D721Med (cell line): ENCODE measurements around the gene ZBTB40.

Source experiments
- DNase-seq: peaks from one replicate; pipeline ENCODE4 v3.0.0; 2011; ENCODE audit warnings: low spot score; ENCODE audit not compliant: insufficient read length
- FAIRE-seq: peaks from 2 replicates; lab custom pipeline; 2011; peaks lifted over from hg19 to GRCh38; lab: Jason Lieb, UNC
- TF ChIP-seq, protein P1 (sequence below): IDR thresholded peaks from 2 replicates; pipeline ENCODE4 v1.5.1; 2012; ENCODE audit warnings: mild to moderate bottlenecking, control low read depth; ENCODE audit not compliant: insufficient read depth; ENCODE audit errors: missing control alignments

The ZBTB40 gene

DNA sequence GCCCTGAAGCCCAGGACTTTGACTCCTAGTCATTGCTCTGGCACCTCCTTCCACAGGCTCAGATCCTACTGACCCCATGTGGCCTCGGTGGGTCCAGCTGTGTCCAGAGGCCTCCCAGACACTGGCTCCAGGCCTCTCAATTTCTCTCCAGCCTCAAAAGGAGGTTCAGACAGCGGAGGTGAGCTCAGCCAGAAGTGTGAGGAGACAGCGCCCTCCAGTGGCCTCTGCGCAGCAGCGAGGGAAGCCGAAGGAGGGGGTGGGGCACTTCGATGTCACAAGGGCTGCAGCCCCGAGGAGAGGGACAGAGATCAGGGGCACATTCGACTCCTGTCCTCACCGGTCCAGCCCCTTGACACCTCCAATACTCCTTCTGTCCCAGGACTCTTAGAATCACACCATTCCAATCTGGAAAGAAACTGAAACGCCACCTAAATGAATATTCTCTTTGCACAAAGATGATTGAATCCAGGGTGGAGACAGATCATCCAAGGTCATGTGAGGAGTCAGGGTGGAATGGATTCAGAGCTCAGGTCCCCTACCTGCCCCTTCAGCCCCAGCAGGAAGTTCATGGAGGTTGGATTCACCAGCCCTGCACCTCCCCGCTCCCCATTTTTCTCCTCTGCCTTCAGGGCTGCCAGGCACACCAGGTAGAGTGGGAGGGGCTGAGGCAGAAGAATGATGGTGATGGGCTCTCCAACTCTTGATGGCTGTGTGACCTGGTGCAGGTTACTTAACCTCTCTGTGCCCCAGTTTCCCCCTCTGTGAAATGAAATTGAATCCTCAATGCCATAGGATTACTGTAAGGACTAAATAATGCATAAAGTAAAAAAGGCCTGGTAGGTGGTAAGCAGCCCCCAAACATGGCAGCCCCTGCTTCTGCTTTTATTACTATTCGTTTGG, 34.8 kb upstream of the ZBTB40 start:
- TF ChIP-seq, protein P1, sequence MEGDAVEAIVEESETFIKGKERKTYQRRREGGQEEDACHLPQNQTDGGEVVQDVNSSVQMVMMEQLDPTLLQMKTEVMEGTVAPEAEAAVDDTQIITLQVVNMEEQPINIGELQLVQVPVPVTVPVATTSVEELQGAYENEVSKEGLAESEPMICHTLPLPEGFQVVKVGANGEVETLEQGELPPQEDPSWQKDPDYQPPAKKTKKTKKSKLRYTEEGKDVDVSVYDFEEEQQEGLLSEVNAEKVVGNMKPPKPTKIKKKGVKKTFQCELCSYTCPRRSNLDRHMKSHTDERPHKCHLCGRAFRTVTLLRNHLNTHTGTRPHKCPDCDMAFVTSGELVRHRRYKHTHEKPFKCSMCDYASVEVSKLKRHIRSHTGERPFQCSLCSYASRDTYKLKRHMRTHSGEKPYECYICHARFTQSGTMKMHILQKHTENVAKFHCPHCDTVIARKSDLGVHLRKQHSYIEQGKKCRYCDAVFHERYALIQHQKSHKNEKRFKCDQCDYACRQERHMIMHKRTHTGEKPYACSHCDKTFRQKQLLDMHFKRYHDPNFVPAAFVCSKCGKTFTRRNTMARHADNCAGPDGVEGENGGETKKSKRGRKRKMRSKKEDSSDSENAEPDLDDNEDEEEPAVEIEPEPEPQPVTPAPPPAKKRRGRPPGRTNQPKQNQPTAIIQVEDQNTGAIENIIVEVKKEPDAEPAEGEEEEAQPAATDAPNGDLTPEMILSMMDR: peak; percentile 97
- DNase-seq (peak; percentile 73), FAIRE-seq (no peak)

DNA sequence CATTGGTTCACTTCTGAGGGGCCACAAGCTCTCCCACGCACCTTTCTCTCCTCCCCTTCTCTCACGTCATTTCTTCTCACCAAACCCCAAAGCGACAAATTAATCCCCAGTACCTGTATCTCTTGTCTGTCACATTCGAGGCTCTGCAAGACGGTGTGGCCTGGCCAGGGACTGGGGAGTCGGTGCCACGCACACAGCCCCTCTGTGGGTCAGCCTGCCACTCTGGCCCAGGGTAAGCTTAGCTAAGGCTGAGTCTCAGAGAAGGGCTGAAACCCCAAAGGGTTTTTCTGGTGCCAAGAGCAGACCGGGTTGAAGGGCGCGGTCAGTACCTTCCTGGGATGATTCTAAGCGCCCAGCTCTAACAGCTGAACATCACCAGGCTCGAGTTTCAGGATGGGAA, 34.2 kb upstream of the ZBTB40 start:
- TF ChIP-seq, protein P1: no peak
- no peak for FAIRE-seq
- no peak for DNase-seq

DNA sequence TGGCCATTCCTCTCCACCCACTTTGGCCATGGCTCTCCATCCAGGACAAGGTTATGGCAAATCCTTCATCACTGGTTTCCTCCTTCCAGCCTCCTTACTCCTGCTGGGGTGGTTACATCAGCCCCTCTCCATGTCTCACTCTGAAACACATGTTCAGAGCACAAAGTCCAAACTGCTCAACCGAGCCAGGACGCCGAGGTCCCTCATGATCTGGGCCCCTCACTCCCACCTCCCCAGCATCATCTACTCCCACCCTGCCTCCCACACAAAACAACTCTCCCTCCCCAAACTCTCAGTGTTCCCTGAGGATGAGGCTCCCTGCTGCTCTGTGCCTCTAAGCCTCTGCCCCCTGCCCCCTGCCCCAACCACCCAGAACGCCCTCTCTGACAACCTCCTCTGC, 33.3 kb upstream of the ZBTB40 start:
- FAIRE-seq (no peak), DNase-seq (no peak)
- TF ChIP-seq, protein P1: no peak

- TF ChIP-seq, protein P1: no peak
- FAIRE-seq: no peak
- DNase-seq: no peak
Observed at GRCh38 chr1:22418933-22419382, 32.7 kb upstream of the ZBTB40 start.

DNA sequence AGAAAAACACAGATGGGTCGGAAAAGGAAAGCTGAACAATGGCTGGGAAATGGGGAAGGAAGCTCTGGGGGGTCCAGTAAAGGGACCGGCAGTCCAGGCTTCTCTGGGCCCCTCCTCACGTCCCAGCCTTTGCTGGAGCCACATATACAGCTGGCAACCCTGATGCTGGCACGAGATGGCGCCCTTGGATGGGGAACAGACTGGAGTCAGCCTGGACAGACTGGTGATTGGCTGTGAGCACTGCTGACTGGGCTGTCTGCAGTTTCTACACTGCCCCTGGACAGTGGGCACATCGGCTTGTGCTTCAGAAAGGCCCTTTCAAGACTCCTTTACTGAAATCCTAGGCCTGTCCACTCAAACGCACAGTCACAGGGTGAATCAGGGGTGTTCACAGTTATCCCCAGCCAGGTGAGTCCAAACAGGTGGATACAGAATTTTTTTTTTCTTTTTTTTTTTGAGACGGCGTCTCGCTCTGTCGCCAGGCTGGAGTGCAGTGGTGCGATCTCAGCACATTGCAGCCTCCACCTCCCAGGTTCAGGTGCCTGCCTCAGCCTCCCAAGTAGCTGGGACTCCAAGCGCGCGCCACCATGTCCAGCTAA, 31.1 kb upstream of the ZBTB40 start:
- DNase-seq (peak; percentile 64), FAIRE-seq (no peak)
- TF ChIP-seq, protein P1: peak; percentile 99

DNA sequence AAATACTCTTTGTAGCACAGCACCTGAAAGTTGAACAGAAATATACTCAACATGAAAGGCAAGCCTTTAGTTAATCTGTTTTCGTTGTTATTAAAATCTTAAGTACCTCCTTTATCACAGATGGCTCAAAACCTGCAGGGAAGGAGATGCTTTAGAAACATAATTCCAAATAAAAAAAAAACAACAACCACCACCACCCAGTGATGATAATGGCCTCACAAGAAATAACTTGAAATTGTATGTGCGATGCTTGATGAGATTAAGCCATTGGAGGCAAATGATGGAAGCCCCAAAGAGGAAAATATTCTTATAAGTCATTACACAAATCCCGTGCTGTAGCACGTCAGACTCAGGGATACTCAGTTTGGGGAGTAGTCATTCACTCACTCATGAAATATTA, 24.9 kb upstream of the ZBTB40 start:
- FAIRE-seq: no peak
- TF ChIP-seq, protein P1: no peak
- no peak for DNase-seq
